Measurements from ENCODE around the gene CNEP1R1. TPM values are rescaled to one million over a fixed set of nuclear protein-coding genes. Genes with fewer than 3 reads are reported as not detected.

Gene CNEP1R1
- total and polyA plus RNA-seq, 9 of the 15 experiments (the other 6 are each of a cell fraction or from before 2014, with no cell fraction given) = 7.6 to 20.1 (median 10.6) TPM

- TF ChIP-seq THRB (CRISPR knock-in tag; conservative IDR thresholded peaks at IDR 0.05) (no peak), HDAC1 (IDR thresholded peaks at IDR 0.05) (no peak), RBM25 (IDR thresholded peaks at IDR 0.05; ENCODE audit: low read depth, low read length, severe bottlenecking) (no peak)
Observed at GRCh38 chr16:50024207-50024606, 818 bp upstream of the CNEP1R1 start (continued).

- Histone ChIP-seq H3K9ac (ENCODE audit: insufficient read depth in 1 of 2, low read depth in 2 of 2, low read length in 2 of 2) (peak overlapping the region; percentile 82 to 88), H3K79me2 (ENCODE audit: control insufficient read depth, insufficient read depth, low read length) (peaks cover 16% of the 10 kb centered on the region), H3K27ac (ENCODE audit: extremely low read depth, low read depth, low read length) (peak overlapping the region; percentile 70), H3K4me1 (replicated peaks in 1 of 2; ENCODE audit: control insufficient read depth in 2 of 2, insufficient read depth in 2 of 2, low read length in 2 of 2) (peaks cover 0 to 9% of the 10 kb centered on the region in 2 experiments; a peak in 3 of 5 replicates), H3K27me3 (ENCODE audit: control insufficient read depth in 2 of 2, insufficient read depth in 2 of 2, low read length in 2 of 2) (no peaks in the 10 kb centered on the region), H3K36me3 (ENCODE audit: control insufficient read depth, insufficient read depth, low read length) (peaks cover 20% of the 10 kb centered on the region; the same call in 1 of the 3 replicates), H3K4me2 (ENCODE audit: insufficient read depth, low read length) (peak overlapping the region; percentile 99), H3K4me3 (peak overlapping the region; percentile 92), H3K9me3 (replicated peaks; ENCODE audit: control insufficient read depth, insufficient read depth, low read depth, low read length) (no peaks in the 10 kb centered on the region), H3K9me1 (ENCODE audit: control insufficient read depth, insufficient read depth, low read length) (no peaks in the 10 kb centered on the region), H2AFZ (ENCODE audit: low read depth, low read length) (peak overlapping the region; percentile 92), H4K20me1 (replicated peaks; ENCODE audit: control insufficient read depth, insufficient read depth, low read length) (no peaks in the 10 kb centered on the region)
- in situ Hi-C loops (cut with MboI) = loop anchor here (10.0 kb wide), 1 partner anchor 339 kb away; the partner anchor contains the start of gene BRD7
- BruUV-seq (replicated peaks) = no TSS peak
- FAIRE-seq (no peak), ATAC-seq (peak; percentile 50), DNase-seq (ENCODE audit: extremely low read depth in 1 of 4, low spot score in 3 of 4) (peak; percentile 28 to 40 (median 34))
- ChIA-PET CTCF (ENCODE audit: low intra/inter-chr PET ratio) (interaction anchor here (0.6 to 3.9 kb wide), 4 partner anchors 95 to 329 kb away, joined by 3 to 44 read pairs (median 4); no protein-coding TSS in a partner anchor), POLR2A (interaction anchor here (0.7 to 2.0 kb wide), 10 partner anchors 10 to 640 kb away, joined by 3 to 9 read pairs (median 4); no protein-coding TSS in a partner anchor)
- intact Hi-C loops (cut with micrococcal nuclease) = loop anchor here (1.0 to 5.0 kb wide), 4 partner anchors 42 to 332 kb away; partner anchors contain the start of gene HEATR3
- WGBS (ENCODE audit: insufficient coverage, low coverage, missing lambda C conversion rate) = under 1% methylated on average over 17 of the region's 17 CpGs
- TF ChIP-seq NUFIP1 (IDR thresholded peaks at IDR 0.05; ENCODE audit: partially characterized antibody) (no peak), UBTF (IDR thresholded peaks at IDR 0.05; ENCODE audit: borderline replicate concordance in 1 of 2, low read depth in 2 of 2, low read length in 2 of 2) (no peak), KDM5B (IDR thresholded peaks at IDR 0.05; ENCODE audit: insufficient replicate concordance, low read depth, low read length) (peak; percentile 21), SIN3A (IDR thresholded peaks at IDR 0.05; ENCODE audit: borderline replicate concordance in 2 of 2, control insufficient read depth in 1 of 2, low read depth in 2 of 2, low read length in 2 of 2) (peak in 1 of 2 experiments; percentile 62; a peak in 1 of 4 replicates), DNMT1 (IDR thresholded peaks at IDR 0.05) (no peak), BRD9 (IDR thresholded peaks at IDR 0.05; ENCODE audit: low read depth, partially characterized antibody) (no peak), ZNF655 (CRISPR knock-in tag; IDR thresholded peaks at IDR 0.05) (no peak), NR3C1 (CRISPR knock-in tag; IDR thresholded peaks at IDR 0.05) (no peak), ARID3A (IDR thresholded peaks at IDR 0.05; ENCODE audit: borderline replicate concordance, low read depth, low read length) (no peak)
Observed at GRCh38 chr16:50025537-50025931, 509 bp downstream of the CNEP1R1 start.
